ENCODE measurements around the gene GALNT10. TPM values are rescaled to one million over a fixed set of nuclear protein-coding genes. Genes with fewer than 3 reads are reported as not detected.

The GALNT10 gene
- total RNA-seq, 1 donor from 2014 or later = 4.8 TPM

DNA sequence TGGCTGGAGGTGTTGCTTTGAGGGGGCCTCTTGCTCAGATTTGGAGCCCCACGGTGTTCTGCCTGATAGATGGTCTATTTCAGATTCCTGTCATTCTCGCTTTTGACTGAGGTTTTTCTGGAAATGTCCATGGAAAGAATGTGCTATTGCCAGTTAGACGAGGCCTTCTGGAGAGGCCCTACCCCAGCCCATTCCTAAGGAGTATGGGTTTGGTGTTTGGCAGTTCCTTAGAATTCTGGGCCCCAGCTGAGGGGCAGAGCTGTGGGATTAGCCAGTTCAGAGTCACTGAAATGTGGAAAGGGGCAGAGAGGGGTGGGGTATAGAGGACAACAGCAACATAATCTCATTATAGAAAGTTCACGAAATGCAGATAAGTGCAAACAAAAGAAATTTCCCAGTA lies 50.5 kb downstream of the GALNT10 start:
- H3K36me3 Mint-ChIP-seq (ENCODE audit: unreplicated experiment) = no peaks in the 10 kb centered on the region
- peaks cover 16% of the 10 kb centered on the region for H3K4me1 Mint-ChIP-seq (ENCODE audit: low read depth, unreplicated experiment)
- H3K27me3 Mint-ChIP-seq (ENCODE audit: unreplicated experiment) = peaks cover 2% of the 10 kb centered on the region
- TF ChIP-seq, protein P1, sequence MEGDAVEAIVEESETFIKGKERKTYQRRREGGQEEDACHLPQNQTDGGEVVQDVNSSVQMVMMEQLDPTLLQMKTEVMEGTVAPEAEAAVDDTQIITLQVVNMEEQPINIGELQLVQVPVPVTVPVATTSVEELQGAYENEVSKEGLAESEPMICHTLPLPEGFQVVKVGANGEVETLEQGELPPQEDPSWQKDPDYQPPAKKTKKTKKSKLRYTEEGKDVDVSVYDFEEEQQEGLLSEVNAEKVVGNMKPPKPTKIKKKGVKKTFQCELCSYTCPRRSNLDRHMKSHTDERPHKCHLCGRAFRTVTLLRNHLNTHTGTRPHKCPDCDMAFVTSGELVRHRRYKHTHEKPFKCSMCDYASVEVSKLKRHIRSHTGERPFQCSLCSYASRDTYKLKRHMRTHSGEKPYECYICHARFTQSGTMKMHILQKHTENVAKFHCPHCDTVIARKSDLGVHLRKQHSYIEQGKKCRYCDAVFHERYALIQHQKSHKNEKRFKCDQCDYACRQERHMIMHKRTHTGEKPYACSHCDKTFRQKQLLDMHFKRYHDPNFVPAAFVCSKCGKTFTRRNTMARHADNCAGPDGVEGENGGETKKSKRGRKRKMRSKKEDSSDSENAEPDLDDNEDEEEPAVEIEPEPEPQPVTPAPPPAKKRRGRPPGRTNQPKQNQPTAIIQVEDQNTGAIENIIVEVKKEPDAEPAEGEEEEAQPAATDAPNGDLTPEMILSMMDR (IDR thresholded peaks at IDR 0.05; ENCODE audit: partially characterized antibody, unreplicated experiment) = no peak
- no peak for DNase-seq
- no peak overlapping the region for H3K27ac Mint-ChIP-seq (ENCODE audit: unreplicated experiment)
- H3K9me3 Mint-ChIP-seq (ENCODE audit: unreplicated experiment) = no peaks in the 10 kb centered on the region
- H3K4me3 Mint-ChIP-seq (ENCODE audit: unreplicated experiment) = no peak overlapping the region

DNA sequence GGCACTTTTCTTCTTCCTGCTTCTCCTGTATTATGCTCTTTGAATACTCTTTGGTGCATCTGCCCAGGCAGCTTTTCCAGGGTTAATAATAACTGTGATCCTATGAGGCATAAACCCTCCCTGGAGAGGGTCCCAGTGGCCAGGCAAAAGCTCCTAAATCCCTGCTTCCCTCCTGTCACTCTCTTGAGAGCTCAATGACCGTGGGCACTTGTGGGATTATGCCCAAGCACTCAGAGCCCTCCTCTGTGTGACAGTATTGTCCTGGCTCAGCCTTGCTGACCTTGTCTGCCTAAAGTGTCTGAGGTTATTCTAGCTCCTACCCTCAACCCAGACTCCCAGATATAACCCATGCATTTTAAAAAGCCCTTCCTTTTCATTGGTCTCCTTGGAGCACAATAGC lies 51.9 kb downstream of the GALNT10 start:
- H3K27ac Mint-ChIP-seq (ENCODE audit: unreplicated experiment) = no peak overlapping the region
- H3K36me3 Mint-ChIP-seq (ENCODE audit: unreplicated experiment) = no peaks in the 10 kb centered on the region
- TF ChIP-seq, protein P1 (IDR thresholded peaks at IDR 0.05; ENCODE audit: partially characterized antibody, unreplicated experiment) = no peak
- no peak overlapping the region for H3K4me3 Mint-ChIP-seq (ENCODE audit: unreplicated experiment)
- no peaks in the 10 kb centered on the region for H3K9me3 Mint-ChIP-seq (ENCODE audit: unreplicated experiment)
- no peak for DNase-seq
- peaks cover 13% of the 10 kb centered on the region for H3K4me1 Mint-ChIP-seq (ENCODE audit: low read depth, unreplicated experiment)
- peaks cover 2% of the 10 kb centered on the region for H3K27me3 Mint-ChIP-seq (ENCODE audit: unreplicated experiment)

DNA sequence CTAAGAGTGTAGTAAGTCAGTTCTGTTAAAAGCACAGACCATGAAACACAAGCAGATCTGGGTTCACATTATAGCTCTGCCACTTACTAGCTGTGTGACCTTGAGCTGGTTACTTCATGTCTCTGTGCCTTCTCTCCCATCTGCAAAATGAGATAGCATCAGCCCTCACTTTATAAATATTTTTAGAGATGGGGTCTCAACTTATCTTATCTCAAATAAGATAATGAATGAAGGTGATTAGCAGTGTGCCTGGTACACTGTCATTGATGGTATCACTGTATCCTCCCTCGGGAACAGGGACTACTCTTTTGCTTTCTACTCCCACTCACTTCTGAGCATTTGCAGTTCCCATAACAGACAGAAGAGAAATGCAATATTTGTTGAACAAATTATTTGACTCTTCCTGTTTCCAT lies 52.4 kb downstream of the GALNT10 start:
- Mint-ChIP-seq H3K4me1 (ENCODE audit: low read depth, unreplicated experiment) (peaks cover 13% of the 10 kb centered on the region), H3K4me3 (ENCODE audit: unreplicated experiment) (no peak overlapping the region), H3K36me3 (ENCODE audit: unreplicated experiment) (no peaks in the 10 kb centered on the region), H3K27ac (ENCODE audit: unreplicated experiment) (no peak overlapping the region), H3K9me3 (ENCODE audit: unreplicated experiment) (no peaks in the 10 kb centered on the region), H3K27me3 (ENCODE audit: unreplicated experiment) (peaks cover 2% of the 10 kb centered on the region)
- DNase-seq = no peak
- TF ChIP-seq, protein P1 (IDR thresholded peaks at IDR 0.05; ENCODE audit: partially characterized antibody, unreplicated experiment) = no peak

DNA sequence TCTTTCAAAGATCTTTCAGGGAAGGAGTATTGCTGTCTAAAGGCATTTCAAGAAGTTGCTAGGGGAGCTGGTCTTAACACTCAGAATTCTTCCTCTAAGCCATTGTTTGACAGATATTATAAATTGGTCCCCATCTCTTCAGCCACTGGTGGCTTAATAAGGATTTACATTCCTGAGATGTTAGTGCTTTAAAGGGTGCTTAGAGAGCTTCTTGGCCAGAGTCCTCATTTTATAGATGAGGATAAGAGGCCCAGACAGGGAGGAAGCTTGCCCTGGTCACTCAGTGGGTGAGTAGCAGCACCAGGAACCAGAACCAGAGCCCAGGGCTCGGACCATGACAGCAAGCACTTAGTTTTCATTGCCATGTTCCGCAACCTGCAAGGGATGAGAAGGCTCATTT lies 53.2 kb downstream of the GALNT10 start:
- no peak for DNase-seq
- Mint-ChIP-seq H3K36me3 (ENCODE audit: unreplicated experiment) (no peaks in the 10 kb centered on the region), H3K27me3 (ENCODE audit: unreplicated experiment) (peaks cover 2% of the 10 kb centered on the region), H3K4me1 (ENCODE audit: low read depth, unreplicated experiment) (peaks cover 13% of the 10 kb centered on the region), H3K4me3 (ENCODE audit: unreplicated experiment) (no peak overlapping the region), H3K9me3 (ENCODE audit: unreplicated experiment) (no peaks in the 10 kb centered on the region), H3K27ac (ENCODE audit: unreplicated experiment) (no peak overlapping the region)
- TF ChIP-seq, protein P1 (IDR thresholded peaks at IDR 0.05; ENCODE audit: partially characterized antibody, unreplicated experiment) = no peak

DNA sequence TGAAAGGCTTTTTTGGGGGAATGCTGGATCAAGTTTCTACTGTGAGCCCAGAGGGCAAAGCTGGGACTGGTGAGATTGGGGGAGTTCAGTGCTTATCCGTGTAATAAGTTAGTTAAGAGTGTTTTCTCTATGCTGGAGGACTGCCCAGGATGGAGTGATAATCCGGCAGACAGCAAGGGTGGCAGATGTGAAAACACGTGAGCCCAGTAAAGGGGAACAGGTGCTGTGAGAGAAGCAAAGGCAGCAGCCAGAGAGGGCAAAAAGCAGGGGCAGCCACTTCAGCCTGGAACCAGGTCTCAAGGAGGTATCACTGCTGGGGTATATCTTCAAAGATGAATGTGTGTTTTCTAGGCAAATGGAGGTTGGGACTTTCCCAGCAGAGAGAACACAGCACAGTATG lies 53.9 kb downstream of the GALNT10 start:
- peaks cover 8% of the 10 kb centered on the region for H3K4me1 Mint-ChIP-seq (ENCODE audit: low read depth, unreplicated experiment)
- TF ChIP-seq, protein P1 (IDR thresholded peaks at IDR 0.05; ENCODE audit: partially characterized antibody, unreplicated experiment) = no peak
- H3K36me3 Mint-ChIP-seq (ENCODE audit: unreplicated experiment) = no peaks in the 10 kb centered on the region
- no peak overlapping the region for H3K4me3 Mint-ChIP-seq (ENCODE audit: unreplicated experiment)
- H3K27ac Mint-ChIP-seq (ENCODE audit: unreplicated experiment) = no peak overlapping the region
- H3K9me3 Mint-ChIP-seq (ENCODE audit: unreplicated experiment) = no peaks in the 10 kb centered on the region
- DNase-seq = no peak
- peaks cover 2% of the 10 kb centered on the region for H3K27me3 Mint-ChIP-seq (ENCODE audit: unreplicated experiment)
